Activated naive CD4-positive, alpha-beta T cell treated with anti-CD3 and anti-CD28 coated beads, Interleukin-2, amount 50 U/mL, for 24 hours (primary cell): ENCODE measurements around the gene ENPEP.

Source experiments
- H3K27ac Mint-ChIP-seq: one replicate; pipeline ENCODE4 v1.8.0; 2021; ENCODE audit warnings: mild to moderate bottlenecking, mixed read lengths
- H3K27me3 Mint-ChIP-seq: one replicate; pipeline ENCODE4 v1.8.0; 2021; ENCODE audit warnings: mixed read lengths
- H3K36me3 Mint-ChIP-seq: one replicate; pipeline ENCODE4 v1.8.0; 2021; ENCODE audit warnings: mixed read lengths
- H3K4me1 Mint-ChIP-seq: one replicate; pipeline ENCODE4 v1.8.0; 2021; ENCODE audit warnings: mixed read lengths
- H3K4me3 Mint-ChIP-seq: one replicate; pipeline ENCODE4 v1.8.0; 2021; ENCODE audit warnings: mild to moderate bottlenecking, mixed read lengths
- H3K9me3 Mint-ChIP-seq: one replicate; pipeline ENCODE4 v1.8.0; 2021; ENCODE audit warnings: mixed read lengths

Gene ENPEP

DNA sequence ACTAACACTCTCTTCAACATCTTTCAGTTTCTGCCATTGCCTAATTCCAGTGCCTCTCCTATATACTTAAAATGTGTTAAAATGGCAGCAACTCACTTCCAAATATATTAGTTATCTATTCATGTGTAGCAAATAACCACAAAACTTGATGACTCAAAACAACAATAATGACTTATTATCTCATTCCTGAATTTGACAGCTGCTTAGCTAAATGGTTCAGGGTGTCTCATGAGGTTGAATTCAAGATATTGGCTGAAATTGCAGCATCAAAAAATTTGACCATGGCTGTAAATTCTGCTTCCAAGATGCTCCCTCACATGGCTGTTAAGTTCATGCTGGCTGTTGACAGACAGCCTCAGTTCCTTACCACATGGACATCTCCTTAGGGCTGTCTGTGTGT is 121.6 kb downstream of the ENPEP start:
- Mint-ChIP-seq H3K4me1 (no peaks in the 10 kb centered on the region), H3K36me3 (no peaks in the 10 kb centered on the region), H3K4me3 (no peak overlapping the region), H3K27me3 (peaks cover 13% of the 10 kb centered on the region), H3K9me3 (peaks cover 8% of the 10 kb centered on the region), H3K27ac (no peak overlapping the region)

DNA sequence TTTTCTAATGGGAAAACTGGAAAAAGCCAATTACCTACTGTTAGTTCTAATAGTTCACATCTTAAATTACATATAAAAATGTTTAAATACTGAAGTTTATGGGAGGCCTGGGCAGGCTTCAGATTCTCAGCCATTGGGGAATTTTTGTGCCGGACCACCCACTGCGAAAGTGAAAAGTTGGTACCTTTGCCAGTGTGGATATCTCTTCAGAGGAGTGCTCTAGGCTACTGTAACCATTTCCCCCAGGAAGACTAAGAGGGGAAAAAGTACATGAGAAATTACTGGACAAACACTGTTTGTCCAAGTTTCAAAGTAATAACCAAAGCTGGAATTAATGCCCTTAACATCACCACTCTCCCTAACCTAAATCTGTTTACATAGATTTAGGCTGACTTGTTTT is 126.1 kb downstream of the ENPEP start:
- no peaks in the 10 kb centered on the region for H3K9me3 Mint-ChIP-seq
- H3K36me3 Mint-ChIP-seq = no peaks in the 10 kb centered on the region
- H3K4me3 Mint-ChIP-seq = no peak overlapping the region
- H3K27ac Mint-ChIP-seq = no peak overlapping the region
- no peaks in the 10 kb centered on the region for H3K4me1 Mint-ChIP-seq
- peaks cover 17% of the 10 kb centered on the region for H3K27me3 Mint-ChIP-seq

DNA sequence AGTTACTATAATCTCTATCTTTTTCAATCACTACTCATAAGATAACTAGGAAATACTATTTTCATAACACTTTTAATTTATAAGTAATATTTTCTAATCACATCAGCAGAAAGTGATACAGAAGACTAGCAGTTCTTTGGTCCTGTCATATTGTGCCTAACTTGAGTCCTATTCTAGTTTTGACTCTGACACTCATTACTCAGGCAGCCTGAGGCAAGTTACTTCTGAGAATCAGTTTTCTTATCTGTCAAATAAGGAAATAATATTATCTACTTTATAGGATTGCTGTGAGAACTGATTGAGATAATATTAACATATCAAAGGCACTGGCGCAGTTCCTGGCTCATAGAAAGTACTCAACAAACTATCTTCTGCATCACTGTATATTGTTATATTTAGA is 129.1 kb downstream of the ENPEP start:
- Mint-ChIP-seq H3K4me3 (no peak overlapping the region), H3K27ac (no peak overlapping the region), H3K4me1 (no peaks in the 10 kb centered on the region), H3K9me3 (no peaks in the 10 kb centered on the region), H3K27me3 (peaks cover 28% of the 10 kb centered on the region), H3K36me3 (no peaks in the 10 kb centered on the region)

DNA sequence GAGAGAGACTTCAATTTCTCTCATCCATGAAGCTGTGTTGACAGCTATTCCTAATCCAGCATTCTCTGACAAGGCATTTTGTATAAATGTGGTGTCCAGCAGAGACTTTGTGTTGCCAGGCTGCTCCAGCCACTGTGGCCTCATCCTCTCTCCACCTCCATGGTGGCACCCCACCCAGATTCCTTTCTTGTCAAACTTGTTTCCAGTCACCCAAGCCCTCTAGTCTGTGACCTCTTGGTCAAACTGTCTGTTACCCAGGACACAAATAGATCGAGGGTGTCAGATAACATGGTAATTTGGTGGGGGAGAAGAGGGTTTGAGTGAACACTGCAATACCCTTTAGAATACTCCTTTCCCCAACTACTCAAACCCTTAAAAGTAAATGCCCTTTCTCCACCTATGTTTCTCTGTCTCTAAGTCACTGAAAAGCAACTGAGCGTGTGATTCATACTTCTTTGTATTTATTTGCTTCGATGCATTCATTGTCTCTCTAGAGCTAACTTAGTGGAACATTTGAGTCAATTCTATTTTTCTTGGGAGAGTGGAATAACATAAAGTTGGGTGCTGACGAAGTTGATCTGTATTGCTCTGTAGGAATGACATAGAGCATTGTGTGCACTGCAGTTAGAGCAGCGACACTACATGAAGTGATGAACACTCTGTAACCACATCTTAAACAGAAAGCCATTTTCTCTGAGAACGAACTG is 133.2 kb downstream of the ENPEP start:
- no peaks in the 10 kb centered on the region for H3K36me3 Mint-ChIP-seq
- H3K27me3 Mint-ChIP-seq = peaks cover 45% of the 10 kb centered on the region
- no peak overlapping the region for H3K4me3 Mint-ChIP-seq
- H3K4me1 Mint-ChIP-seq = no peaks in the 10 kb centered on the region
- H3K9me3 Mint-ChIP-seq = no peaks in the 10 kb centered on the region
- H3K27ac Mint-ChIP-seq = no peak overlapping the region

DNA sequence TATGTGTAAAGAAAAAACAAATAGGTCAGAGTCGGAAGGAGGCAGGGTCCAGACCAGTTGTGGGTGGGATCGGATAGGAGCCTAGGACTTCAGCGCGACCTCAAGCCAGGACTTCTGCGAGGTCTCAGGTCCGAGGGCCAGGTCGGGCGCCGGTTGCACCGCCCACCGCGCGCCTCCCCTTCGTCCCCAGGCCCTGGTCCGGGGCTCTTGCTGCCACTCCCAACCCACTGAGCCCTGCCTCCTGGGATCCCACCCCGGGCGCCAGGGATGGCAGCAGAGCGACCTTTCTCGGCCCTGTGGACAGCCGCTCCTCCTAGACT is 134.6 kb downstream of the ENPEP start:
- Mint-ChIP-seq H3K36me3 (no peaks in the 10 kb centered on the region), H3K4me3 (no peak overlapping the region), H3K4me1 (no peaks in the 10 kb centered on the region), H3K27ac (no peak overlapping the region), H3K9me3 (no peaks in the 10 kb centered on the region), H3K27me3 (peaks cover 50% of the 10 kb centered on the region)

DNA sequence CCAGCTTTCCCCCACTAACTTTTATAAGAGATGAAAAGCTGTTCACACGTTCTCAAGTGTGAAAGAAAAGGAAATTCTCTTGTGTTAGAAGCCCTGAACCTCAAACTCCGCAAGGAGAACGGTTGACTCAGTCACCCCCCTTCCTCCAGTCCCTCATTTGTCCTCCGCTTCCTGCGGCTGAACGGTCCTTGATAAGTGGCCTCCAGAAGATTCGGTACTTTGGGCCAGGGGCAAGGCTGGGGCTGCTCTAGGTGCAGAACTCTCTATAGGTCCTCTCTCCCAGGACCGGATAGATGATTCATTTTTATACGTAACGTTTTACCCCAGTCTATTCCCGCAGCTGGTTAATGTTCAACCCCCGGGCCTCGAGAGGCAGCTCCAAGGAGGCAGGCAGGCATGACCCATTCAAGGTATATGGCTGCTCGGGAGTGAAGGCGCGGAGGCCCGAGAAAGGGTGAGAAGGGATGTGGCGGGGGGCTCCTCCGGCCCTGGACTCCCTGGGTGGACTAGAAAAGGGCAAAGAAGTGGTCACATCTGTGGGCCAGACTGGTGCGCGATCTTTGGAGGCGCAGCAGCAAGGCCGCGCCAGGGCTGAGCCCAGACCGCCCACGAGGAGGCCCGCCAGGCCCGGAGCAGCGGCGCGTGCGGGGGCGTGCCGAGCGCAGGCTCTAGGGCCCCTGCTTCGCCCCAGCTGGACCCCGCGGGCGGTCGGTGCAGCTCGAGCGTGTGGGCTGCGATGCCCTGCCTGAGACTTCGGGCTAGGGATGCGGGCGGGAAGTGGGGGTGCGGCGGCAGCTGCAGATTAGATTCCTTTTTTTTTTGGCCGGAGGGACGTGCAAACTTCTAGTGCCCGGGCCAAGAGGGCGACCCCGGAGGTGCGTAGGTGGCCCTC is 135.2 kb downstream of the ENPEP start:
- Mint-ChIP-seq H3K4me3 (peak overlapping the region; percentile 3), H3K27ac (no peak overlapping the region), H3K9me3 (no peaks in the 10 kb centered on the region), H3K36me3 (no peaks in the 10 kb centered on the region), H3K27me3 (peaks cover 53% of the 10 kb centered on the region), H3K4me1 (no peaks in the 10 kb centered on the region)

DNA sequence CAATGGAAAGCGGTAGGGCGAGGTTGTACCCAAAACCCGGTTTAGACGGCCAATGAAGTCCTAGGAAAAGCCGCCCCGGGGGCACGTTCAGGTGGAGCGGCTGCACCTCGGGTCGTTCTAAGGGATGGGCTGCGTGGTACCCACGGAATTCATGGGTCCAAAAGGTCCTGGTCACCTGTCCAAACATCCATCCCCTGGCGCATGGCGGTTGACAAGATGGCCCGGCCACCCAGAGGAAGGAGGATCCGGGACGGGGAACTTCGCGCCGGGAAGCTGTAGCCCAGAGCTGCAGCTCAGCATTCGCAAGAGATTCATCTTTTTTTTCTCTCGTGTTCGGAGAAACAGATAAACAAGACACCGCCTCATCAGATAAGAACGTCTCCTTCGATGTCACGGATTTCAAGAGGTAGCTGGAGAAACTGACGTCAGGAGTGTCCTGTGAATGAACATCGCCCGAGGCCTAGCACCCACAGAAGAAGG is 136.1 kb downstream of the ENPEP start:
- Mint-ChIP-seq H3K27me3 (peaks cover 62% of the 10 kb centered on the region), H3K9me3 (peaks cover 1% of the 10 kb centered on the region), H3K4me1 (no peaks in the 10 kb centered on the region), H3K4me3 (no peak overlapping the region), H3K27ac (no peak overlapping the region), H3K36me3 (no peaks in the 10 kb centered on the region)

DNA sequence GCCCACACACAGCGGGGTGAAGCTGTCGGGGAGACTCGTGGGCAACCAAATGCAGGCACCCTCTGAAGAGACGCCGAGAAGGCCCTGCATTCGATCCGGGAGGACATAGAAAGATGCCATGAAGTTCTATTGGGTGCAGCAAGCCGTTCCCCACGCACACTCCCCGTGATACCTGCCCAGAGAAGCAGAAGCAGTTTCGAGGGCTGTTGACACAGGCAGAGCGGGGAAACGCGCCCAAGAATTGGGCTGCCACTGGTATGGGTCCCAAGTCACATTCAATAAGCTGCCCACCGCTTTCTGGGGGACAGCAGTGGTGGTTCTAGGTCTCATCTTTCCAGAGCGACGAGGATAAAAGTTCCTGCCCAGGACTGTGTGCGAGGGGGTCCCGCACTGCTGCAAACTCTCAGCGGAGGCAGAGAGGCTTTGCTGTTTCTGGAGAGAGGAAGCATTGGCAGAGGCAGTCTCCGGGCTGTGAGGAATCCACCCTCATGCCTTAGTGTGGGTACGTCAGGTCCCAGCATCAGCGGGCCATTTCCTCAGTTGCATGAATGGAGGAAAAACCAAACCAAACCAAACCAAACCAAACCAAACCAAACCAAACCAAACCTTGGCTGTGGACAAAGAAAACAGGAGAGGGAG is 136.8 kb downstream of the ENPEP start:
- H3K4me1 Mint-ChIP-seq = no peaks in the 10 kb centered on the region
- H3K4me3 Mint-ChIP-seq = no peak overlapping the region
- no peaks in the 10 kb centered on the region for H3K36me3 Mint-ChIP-seq
- H3K9me3 Mint-ChIP-seq = peaks cover 5% of the 10 kb centered on the region
- H3K27ac Mint-ChIP-seq = no peak overlapping the region
- H3K27me3 Mint-ChIP-seq = peaks cover 68% of the 10 kb centered on the region

DNA sequence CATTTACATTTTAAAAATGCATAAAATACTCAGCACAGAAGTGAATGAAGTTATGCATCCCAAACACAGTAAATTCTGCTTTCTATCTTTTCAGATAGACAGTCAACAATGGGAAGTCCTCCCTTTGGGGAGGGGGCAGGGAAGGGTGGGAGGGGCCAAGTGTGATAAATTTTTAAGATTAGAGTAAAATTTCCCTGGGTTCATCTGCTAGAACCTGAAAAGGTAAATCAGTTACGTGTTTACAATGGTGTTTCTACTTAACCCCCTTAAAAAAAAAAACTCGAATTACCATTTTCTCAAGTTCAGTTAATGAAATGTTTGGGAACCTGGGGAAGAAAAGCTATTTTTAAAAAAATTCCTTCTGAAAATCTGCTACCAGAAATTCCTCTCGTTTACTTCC is 137.8 kb downstream of the ENPEP start:
- H3K36me3 Mint-ChIP-seq = no peaks in the 10 kb centered on the region
- H3K9me3 Mint-ChIP-seq = peaks cover 5% of the 10 kb centered on the region
- H3K27me3 Mint-ChIP-seq = peaks cover 69% of the 10 kb centered on the region
- no peak overlapping the region for H3K4me3 Mint-ChIP-seq
- peaks cover 9% of the 10 kb centered on the region for H3K4me1 Mint-ChIP-seq
- no peak overlapping the region for H3K27ac Mint-ChIP-seq

DNA sequence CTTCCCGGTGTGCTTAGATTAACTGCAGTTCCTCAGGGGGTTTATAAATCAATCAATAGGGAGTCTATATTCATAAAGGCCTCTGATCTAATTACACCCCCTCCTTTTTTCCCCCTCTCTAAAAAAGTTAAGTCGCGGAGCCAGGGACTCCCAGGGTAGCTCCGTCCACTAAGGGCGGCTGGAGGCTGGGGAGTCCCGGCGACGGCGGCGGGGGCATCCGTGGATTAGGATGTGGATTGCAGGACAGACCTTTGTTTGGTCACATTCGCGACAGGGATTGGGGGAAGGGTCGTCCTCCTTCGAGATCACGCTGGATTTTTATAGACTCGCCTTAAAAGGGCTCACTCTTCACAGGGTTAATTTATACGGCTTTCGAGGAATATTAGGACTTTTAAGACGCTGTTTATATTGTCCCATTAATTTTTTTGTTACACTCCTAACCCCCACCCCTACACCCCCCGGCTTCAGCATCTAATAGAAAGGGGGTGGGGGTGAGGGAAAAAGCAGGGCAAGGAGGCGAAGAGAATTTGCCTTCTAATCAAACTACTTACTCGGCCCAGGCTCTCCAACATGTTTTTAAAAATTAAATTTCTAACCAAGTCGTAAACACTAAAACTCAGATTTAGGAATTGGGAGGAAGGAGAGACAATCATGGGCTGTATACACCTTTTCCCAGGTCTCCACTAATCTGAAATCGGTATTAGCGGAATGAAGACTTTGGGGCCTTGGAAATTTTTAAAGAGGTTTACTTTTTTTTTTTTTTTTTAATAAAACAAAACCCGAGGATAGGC is 138.4 kb downstream of the ENPEP start:
- Mint-ChIP-seq H3K9me3 (peaks cover 5% of the 10 kb centered on the region), H3K4me3 (no peak overlapping the region), H3K4me1 (peaks cover 9% of the 10 kb centered on the region), H3K27me3 (peaks cover 67% of the 10 kb centered on the region), H3K36me3 (peaks cover 2% of the 10 kb centered on the region), H3K27ac (no peak overlapping the region)
